Fibroblast of the conjunctiva (primary cell): ENCODE results near the gene MYO9B.
"Not testable (repeated sequence)": the region's sequence is repeated elsewhere in the genome, so short reads cannot be mapped to it uniquely, and the experiment has no call there.

Experiments used
- DNase-seq: peaks from one replicate; pipeline ENCODE4 v3.0.0-alpha.2; 2010; ENCODE audit warnings: low read depth

The MYO9B gene

DNA sequence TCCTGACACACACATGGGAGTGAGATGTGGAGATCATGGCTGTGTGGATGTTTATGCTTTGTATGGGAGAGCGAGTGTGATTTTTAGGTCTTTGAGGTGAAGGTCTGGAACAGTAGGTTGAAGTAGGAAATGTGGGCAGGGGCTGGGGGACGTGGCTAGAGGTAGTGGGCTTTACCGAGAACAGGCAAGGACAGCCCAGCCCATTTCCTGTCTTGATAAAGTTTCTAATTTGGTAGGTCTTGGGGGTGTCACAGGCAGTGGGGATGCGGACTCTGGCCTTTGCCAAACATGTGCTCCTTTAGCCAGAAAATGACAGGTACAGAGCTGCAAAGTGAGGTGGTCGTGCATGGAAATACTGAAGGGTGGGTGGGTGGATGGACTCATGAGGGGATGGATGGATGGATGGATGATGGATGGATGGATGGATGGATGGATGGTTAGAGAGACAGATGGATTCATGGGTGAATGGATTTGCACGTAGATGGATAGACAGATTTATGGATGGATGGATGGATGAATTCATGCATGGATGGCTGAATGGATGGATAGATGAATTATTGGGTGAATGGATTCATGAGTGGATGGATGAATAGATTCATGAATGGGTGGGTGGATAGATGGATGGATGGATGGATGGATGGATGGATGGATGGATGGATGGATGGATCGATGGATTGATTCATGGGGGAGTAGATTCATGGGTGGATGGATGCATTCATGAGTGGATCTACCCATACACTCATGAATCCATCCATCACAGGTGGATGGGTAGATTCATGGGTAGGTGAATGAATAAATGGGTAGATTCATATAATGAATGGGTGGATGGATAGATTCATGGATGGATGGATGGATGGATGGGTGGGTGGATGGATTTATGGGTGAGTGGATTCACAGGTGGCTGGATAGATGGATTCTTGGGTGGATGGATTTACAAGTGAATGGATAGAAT lies 70.2 kb downstream of the MYO9B start:
- no peak for DNase-seq

GRCh38 chr19:17148130-17148529 lies 72.6 kb downstream of the MYO9B start:
- DNase-seq = no peak

DNA sequence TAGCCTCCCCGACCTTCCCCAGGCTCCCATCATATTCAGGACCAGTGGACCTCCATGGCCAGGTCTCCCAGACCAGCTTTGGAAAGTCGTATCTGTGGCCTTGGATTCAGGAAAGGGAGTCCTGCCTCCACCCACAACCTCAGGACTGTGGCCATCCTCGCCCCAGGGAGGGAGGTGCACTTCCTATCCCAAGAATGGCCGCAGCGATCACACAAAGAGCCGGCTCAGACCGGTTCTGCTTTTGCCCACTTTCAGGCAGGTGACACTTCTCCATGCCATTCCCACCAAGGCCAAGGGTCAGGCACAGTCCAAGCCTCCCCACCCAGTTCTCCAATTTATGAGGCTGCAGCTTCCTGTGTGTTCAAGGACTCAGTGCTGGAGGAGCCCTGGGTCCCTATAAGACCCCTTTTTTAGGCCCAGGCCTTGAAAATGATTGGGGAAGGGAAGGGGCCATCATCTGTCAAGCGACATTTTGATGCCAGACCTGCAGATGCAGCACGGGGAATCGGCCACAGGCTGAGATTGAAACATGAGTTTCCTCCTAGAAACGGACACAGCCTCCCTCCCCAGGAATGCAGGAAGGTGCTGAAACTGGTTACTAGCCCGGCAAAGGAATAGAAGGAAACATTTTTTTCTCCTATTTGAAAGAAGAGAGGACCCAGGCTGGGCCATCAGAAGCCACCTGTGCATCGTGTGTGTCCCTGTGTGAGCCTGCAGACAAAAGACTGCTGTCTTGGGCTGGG lies 74.0 kb downstream of the MYO9B start:
- DNase-seq = no peak

DNA sequence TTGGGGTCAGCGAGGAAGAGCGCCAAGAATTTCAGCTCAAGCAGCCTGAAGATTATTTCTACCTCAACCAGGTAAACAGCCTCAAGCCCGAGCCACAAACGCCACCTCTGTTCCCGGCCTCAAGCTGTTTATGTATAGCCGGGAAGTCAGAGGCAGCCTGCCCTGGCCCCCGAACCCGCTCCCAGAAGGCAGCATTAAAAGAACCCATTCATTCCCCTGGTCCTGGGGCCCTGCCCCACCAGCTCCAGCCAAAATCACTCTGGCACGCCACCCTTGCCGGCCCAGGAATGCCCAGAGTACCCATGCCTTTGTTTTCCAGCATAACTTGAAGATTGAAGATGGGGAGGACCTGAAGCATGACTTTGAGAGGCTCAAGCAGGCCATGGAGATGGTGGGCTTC lies 78.4 kb downstream of the MYO9B start:
- DNase-seq = no peak

DNA sequence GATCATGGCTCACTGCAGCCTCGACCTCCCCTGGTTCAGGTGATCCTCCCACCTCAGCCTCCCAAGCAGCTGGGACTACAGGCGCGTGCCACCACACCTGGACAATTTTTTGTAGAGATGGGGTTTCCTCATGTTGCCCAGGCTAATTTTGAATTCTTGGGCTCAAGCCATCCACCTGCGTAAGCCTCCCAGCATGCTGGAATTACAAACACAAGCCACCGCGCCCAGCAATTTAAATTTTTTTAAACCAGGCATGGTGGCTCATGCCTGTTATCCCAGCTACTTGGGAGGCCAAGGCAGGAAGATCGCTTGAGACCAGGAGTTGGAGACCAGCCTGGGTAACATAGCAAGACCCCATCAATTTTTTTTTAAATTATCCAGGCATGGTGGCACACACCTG lies 79.7 kb downstream of the MYO9B start:
- no peak for DNase-seq

DNA sequence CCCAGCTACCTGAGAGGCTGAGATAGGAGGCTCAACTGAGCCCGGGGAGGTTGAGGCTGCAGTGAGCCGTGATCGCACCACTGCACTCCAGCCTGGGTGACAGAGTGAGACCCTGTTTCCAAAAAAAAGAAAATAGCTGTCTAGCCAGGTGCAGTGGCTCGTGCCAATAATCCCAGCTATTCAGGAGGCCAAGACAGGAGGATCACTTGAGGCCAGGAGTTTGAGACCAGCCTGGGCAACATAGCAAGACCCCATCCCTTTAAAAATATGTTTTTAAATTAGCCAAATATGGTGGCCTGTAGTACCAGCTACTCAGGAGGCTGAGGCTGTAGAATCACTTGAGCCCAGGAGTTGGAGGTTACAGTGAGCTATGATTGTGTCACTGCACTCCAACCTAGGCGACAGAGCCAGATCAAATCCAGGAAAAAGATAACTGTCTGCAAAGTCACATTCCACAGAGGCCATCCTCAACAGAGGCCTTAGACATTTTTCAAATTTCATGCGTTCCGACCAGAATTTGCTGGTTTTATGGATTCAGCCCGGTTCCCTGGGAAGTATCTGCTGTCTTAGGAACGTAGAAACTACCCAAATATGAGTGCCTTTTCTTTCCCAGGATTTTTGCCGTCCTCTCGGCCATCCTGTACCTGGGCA lies 80.8 kb downstream of the MYO9B start:
- DNase-seq = no peak

DNA sequence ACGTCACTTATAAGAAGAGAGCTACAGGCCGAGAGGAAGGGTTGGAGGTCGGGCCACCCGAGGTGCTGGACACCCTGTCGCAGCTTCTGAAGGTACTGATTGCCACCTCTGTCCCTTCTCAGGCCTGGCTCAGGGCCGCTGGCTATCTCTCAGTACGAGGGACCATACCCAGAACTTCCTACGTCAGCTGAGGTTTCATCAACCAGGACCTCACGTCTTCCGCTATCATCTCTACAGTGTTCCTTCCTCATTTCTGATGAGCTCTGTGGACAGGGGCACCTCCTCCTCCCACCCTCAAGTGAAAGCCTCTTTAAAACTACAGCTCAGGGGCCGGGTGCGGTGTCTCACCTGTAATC lies 81.3 kb downstream of the MYO9B start:
- no peak for DNase-seq

DNA sequence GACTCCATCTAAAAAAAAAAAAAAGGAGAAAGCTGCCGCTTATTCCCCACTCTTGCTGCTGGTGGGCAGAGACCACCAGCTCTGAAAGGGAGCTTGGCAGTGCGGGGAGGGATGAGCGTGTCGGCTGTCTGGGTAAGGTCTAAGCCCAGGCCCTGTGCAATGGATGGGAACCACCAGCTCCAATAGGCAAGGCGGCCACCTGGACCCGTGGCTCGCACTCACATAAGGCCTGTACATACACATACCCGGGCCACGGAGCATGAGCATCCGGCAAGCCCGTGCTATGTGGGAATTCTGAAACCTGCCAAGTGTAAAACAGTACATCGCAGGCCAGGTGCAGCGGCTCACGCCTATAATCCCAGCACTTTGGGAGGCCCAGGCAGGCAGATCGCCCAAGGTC lies 83.0 kb downstream of the MYO9B start:
- DNase-seq = no peak

DNA sequence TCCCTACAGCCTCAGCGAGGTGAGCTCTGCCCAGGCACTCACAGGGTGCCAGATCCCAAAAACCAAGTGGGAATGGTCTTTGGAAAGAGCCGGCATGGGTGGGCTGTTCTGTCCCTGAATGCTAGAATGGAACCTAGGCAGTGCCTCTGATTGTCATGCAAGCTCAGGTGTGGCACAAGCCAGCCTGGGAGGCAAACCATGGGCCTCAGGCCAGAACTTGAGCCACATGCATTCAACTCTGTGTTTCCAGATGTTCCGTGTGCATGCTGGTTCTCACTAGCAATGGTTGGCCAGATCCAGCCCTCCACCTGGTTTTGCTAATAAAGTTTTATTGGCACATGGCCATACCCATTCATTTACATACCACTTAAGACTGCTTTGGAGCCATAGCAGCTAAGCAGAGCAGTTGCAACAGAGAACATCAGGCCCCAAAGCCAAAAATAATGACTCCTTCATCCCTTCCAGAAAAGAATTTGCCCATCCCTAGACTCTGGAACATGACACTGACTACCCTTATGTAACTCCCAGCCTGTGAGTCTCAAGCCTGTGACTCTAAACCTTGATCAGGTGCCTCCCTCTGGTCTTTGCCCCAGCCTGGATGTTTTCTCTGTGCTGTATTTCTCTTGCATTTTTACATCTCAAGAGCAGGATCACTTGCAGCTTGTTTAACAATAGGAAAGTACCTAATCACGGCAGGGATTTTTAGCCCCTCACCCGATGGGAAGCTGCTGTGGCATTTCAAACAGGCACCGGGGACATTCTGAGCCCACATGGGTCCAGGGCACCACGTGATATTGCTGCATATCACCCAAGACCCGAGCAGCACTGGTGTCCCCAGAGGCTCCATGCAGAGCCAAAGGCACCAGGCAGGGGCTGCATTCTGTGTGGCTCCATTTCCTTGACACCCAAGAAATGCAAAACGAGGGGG lies 84.2 kb downstream of the MYO9B start:
- DNase-seq = no peak

DNA sequence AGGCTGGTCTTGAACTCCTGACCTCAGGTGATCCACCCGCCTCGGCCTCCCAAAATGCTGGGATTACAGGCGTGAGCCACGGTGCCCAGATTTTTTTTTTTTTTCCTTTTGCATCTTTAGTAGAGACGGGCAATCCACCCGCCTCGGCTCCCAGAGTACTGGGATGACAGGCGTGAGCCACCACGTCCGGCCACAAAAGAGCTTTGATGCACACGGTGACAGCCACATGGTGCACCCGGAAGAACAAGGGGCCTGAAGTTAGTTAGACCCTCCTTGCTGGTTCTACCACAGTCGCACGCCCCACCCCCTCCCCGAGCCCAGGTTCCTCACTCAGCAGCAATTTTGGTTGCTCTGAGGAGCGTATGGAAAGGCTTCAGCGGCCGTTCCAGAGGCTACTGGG lies 85.3 kb downstream of the MYO9B start:
- no peak for DNase-seq

DNA sequence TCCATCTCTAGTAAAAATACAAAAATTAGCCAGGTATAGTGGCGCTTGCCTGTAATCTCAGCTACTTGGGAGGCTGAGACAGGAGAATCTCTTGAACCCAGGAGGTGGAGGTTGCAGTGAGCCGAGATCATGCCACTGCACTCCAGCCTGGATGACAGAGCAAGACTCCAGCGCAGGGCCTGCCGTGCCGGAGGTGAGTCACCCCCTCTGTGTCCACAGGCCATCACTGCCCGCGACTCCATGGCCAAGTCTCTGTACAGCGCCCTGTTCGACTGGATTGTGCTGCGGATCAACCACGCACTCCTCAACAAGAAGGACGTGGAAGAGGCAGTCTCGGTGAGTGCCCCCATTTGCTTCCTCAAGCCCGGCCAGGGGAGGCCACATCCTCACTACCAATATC lies 86.6 kb downstream of the MYO9B start:
- not testable (repeated sequence) for DNase-seq

- DNase-seq = no peak
Observed at GRCh38 chr19:17162580-17162979, 87.0 kb downstream of the MYO9B start.

DNA sequence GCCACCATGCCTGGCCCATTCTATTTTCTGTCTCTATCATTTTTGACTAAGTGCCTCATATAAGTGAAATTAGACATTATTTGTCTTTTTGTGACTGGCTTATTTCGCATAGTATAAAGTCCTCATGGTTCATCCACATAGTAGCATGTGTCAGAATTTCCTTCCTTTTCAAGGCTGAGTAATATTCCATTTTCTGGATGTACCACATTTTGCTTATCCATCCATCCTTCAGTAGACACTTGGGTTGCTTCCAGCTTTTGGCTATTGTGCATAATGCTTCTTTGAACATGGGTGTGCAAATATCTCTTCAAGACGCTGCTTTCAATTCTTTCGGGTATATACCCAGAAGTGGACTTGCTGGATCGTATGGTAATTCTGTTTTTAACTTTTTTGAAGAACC lies 88.1 kb downstream of the MYO9B start:
- no peak for DNase-seq

DNA sequence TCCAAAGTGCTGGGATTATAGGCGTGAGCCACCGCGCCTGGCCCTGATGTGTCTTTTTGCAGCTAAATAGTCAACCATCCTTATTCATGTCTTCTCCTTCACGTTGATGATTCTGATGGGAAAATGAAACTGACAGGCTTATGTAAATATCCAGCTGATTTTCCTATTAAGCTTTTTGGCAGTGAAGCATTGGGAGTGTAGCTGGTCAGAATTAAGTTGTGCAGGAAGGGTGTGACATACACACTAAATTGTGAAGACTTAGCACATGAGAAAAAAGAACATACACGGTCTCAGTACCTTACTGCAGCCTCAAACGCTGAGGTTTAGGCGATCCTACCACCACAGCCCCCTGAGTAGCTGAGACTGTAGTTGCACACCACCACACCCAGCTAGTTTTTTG lies 89.1 kb downstream of the MYO9B start:
- no peak for DNase-seq

DNA sequence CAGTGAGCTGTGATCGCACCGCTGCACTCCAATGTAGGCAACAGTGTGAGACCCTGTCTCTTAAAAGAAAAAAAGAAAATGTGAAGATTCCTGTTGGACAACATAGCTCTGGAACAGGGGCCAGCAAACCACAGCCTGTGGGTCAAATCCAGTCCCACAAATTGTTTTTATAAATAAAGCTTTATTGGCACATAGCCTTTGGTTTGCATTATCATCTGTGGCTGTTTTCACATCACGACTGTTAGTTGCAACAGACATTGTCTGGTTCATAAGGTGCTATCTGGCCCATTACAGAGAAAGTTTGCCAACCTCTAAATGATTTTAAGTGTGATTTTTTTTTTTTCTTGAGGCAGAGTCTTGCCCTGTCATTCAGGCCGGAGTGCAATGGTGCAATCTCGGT lies 90.1 kb downstream of the MYO9B start:
- DNase-seq = no peak

DNA sequence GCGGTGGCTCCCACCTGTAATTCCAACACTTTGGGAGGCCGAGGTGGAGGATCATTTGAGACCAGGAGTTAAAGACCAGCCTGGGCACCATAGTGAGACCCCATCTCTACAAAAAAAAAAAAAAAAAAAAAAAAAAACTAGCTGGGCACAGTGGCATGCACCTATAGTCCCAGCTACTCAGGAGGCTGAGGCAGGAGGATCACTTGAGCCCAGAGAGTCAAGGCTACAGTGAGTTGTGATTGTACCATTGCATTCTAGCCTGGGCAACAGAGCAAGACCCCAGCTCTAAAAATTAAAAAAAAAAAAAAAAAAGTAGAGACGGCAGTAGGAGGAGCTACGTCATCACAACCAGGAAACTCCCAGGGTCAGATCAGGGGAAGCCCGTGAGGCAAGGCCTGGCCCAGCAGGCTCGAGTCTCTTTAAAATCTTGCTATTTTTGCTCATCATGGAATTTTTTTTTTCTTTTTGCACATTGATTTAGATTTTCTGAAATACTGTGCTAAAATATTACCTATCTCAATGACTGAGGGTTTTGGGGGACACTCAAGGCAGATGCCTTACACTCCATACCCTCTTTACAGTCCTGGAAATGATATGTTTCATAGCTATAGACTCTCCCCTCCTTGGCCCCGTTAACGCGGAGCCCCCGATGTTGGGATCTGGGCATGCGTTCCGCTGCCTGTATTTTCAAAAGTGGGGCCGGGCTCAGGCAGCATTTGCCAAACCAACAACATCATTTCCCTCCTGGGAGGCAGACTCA lies 95.1 kb downstream of the MYO9B start:
- DNase-seq = no peak

- no peak for DNase-seq
Observed at GRCh38 chr19:17171874-17172273, 96.3 kb downstream of the MYO9B start.

- DNase-seq = no peak
Observed at GRCh38 chr19:17172624-17173345, 97.2 kb downstream of the MYO9B start.

DNA sequence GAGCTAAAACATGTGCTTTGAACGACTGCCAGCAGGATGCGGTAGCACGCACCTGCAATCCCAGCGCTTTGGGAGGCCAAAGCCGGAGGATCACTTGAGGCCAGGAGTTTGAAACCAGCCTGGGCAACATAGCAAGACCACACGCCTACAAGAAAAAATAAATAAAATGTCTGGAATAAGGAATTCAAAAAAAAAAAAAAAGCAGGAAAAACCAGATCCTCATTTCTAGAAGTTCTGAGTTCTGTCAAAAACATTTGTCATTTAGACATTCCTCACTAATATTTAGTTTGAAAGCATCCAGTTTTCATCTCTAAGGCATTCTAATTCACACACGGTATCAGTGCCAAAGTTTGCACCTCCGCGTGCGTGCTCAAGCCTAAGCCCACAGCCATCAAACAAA lies 102.7 kb downstream of the MYO9B start:
- DNase-seq = no peak

DNA sequence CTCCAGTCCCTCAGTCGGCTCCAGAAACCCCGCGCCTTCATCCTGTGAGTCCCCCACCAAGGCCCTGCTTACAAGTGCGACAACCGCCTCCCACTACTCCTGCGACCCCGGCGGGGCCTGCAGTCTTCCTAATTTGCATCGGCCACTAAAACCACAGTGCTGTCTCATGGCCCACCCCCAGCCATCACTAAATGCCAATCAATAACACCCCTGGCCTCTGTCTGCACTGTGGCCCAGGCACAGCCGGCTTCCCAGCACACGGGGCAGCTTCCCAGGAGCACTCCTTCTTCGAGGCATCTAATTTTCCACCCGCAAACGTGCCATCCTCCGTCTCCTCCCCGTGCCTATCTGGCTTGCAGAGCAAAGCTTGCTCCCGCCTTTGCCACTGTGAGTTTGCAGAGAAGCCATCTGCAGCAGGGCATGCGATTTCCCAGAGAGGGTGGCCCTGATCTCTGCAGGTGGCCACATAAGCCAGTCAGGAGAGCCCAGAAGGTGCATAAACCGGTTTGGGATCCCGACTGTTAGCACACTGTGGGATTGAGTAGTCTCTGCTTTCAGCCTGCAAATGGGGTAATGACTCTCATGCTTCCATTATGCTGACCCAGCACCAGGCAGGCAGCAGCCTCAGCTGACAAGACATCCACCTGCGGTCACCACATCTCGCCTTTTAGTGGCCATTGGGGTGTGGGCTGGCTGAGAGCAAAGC lies 105.6 kb downstream of the MYO9B start:
- DNase-seq = no peak
